GM18907 (cell line): Measurements from ENCODE around the gene PEF1.

Experiments used
- ATAC-seq: cut with Tn5 transposase; IDR thresholded peaks from one replicate; pipeline ENCODE4 v1.9.1; 2021; ENCODE audit warnings: mild to moderate bottlenecking, moderate library complexity; ENCODE audit not compliant: unreplicated experiment

PEF1 gene

DNA sequence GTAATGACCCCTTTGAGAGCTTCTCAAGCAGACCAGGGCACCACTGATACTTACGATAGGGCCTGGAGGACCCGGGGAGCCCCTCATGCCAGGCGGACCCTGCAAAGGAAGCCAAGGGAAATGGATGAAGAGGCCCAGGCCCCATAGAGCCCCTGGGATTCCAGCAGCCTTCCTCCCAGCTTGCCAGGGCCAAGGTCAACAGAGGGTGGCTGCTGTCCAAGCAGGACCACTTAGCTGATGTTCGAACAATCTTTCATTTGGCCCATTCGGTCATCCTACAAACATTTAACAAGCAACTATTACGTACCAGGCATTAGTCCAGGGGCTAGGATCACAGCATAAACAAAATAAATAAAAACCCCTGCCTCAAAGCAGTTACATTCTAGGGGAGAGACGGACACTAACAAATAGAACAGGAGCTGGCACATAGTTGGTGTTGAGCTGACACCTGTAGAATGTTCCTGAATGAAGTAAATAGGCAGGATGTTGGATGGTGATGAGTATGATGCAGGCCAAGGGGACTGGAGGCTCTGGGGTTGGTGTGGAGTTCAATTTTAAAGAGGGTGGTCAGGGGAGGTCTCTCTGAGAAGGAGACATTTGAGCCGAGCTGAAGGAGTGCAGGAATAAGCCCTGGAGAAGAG, 27.0 kb upstream of the PEF1 start:
- ATAC-seq = no peak

DNA sequence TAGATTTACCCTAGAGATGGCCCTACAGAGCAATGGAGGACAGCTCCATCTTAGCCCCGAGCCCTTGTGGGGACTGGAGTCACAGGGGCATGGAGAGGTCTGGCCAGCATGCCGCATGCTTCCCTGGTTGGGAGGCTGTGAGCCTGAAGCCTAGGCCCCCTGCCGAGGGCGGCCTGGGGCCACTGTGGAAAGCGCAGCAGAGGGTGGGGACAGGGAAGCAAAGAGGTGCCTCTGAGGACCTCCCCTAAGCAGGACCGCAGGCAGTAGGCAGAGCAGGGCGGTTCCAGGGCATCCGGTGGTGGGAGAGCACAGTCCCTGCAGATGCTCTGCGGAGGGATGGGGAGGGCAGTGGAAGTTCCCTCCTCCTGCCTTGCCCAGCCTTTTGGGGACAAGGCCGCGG, 26.5 kb upstream of the PEF1 start:
- ATAC-seq = no peak

DNA sequence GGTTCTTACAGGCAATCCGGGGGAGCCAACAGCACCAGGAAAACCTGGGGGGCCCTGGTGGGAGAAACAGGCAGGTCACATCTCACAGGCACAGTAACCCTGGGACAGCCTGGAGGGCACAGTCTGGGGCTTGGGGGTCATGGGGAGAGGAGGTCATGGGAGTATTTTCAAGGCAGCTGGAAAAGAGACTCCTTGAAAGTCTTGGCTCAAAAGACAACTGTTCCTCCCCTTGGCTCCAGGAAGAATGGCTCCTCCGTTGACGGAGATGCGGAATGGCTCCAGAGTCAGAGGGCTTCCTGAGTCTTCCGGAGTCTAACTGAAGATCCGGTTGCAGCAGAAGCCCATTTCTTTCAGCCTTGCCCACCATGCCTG, 25.9 kb upstream of the PEF1 start:
- no peak for ATAC-seq

DNA sequence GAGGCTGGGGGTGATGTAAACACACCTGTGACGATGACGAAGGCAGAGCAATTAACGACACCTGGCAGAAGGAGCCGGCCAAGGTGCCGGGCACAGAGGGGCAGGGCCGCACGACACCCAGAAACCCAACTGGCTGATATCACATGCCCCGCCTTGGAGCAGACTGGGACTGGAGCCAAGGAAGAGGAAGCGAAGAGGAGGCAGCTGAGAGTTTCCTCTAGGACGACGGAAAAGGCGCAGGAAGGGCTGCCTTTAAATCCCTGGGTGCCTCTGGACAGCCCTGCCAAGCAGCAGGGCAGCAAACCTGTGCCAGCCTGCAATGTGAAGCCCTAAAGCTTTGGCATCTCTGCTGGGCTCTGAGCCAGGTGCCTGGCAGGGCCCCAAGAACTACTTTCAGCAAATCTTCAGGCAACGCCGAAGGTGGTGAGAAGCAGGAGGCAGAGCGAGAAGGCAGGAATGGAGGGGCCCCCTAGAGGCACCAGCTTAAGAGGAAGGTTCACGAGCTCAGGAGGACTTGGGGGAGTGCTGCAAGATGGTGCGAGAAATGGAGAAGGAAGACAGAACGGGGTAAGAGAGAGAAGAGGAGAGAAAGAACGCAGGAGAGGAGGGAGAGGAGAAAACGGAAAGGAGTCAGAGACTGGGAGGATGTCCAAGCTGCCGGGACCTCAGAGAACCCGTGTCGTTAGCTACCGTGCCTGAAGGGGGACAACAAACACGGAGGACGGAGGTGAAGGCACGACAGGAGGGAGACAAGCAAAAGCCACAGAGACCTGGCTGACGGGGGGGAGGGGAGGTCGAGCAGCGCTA, 25.3 kb upstream of the PEF1 start:
- ATAC-seq = no peak

DNA sequence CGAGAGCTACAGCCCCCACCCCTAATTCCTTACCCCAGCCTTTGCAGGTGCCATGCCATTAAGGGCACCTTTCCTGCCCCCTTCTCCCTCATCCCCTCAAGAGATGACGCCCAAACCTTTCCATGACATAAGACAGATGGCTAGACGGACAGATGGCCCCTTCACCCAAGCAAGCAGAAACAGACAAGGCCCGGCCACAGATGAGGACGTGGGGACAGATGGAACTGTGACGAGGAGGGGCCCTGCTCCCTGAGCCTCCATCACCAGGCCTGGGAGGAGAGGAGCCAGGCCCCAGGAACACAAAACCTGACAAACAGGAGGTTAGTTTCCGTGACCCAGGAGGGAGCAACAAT, 24.7 kb upstream of the PEF1 start:
- no peak for ATAC-seq

DNA sequence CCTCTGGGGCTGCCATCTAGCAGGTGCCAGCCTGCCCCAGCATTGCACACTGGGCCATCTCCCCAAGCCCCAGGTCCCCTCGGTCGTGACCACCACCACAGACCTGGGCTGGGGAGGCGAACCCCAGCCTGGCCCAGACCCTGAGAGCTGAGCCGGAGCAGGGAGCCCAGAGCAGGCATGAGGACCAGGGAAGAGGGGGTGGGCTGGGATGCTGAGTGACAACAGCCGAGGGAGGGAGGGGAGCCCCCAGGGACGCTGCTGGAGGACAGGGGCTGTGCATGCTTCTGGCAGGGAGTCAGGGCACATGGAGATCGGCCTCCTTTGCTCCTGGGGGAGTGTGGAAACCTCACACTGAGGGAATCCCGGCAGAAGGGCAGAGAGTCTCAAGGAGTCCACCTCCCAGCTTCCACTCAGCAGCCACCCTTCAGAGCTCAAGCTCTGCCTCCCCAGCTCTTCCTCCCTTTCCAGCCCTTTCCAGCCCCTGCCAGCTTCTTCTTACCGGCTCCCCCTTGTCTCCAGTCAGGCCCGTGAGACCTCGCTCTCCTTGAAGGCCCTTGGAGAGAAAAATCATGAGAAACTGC, 23.7 kb upstream of the PEF1 start:
- no peak for ATAC-seq

DNA sequence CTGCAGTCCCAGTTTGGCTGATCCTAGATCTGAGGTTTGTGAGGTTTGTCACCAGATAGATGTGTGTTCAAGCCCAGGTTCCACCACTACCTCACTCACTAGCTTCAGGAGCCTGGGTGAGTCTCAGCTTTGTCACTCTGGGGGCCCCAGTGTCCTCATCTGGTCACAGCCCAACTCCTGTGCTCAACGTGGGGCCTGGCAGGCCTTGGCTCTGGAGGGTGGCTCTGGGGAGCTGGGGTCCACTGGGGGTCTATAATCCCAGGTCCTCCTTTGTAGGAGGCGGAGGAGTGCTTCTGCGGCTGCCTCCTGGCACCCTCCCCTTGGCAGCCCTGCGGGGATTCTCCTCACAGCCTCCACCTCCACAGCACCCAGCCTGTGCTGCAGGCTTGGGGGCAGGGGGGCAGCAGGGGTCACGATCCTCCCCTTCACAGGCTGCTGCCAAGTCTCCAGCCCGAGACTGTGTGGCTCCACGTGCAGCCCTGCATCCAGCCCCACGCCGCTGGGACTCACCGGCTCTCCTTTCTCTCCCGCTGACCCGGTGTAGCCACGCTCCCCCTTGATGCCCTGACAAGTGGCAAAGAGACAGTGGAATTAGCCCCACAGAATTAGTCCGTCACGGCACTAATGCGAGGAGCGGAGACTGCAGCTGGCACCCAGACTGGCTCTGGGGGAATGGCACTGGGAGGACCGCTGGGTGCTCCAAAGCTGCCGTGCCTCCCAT, 22.5 kb upstream of the PEF1 start:
- ATAC-seq = no peak

DNA sequence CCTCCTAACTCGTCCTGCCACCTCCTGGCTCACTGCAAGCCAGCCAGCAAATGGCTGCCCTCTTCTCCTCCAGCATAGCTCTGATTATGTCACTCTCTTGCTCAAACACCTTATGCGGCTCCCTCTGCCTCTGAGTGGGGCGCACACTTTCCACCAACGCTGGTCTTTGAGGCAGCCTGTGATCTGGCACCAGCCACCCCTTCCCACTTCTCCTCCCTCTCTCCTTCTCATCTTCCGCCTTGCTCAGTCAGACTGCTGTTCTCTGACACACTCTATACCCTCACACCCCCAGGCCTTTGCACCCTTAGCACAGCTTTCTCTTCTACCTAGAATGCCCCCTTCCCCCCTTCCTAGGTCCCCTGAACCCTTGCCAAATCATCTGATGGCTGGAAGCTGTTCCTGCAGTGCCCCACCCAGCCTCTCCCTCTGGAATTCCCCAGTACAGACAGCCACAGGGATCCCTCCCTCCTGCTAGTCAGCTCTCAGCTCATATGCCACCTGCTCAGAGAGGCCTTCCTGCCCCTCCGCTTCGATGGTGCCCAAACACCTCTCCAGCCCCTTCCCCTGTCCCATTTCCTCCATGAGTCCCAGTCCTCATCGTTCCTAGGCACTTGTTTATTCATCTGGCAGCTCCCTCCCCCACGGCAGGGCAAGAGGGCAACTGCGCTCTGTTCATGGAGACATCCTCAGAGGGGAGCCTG, 21.7 kb upstream of the PEF1 start:
- no peak for ATAC-seq

DNA sequence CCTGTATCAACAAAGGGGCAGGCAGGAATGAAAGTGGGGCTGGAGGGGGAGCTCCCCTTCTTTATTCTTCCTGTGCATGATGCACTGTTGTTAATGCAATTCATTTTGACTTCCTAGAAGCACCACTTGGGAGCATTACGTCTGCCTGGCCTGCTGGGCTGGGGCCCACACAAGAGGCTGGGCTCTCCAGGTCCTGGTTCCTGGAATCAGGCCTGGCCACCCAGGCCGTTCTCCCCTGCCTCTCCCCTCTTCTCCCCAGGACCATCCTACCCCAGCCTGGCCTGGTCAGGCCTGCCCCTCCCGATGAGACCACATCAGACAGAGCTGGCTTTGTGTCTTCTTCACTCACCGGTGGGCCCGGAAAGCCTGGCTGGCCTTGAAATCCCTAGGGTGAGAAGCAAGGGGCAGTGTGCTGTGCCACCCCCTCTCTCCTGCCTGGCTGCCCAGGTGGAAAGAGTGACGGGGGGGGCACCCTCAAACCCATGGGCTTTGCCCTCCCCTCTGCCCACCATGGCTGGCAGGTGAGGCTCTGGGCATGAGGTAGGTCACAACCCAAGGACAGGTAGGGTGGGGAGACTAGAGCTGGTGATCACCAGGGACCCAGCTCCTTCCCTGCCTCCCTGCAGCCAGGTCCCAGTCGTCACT, 20.7 kb upstream of the PEF1 start:
- ATAC-seq = no peak

DNA sequence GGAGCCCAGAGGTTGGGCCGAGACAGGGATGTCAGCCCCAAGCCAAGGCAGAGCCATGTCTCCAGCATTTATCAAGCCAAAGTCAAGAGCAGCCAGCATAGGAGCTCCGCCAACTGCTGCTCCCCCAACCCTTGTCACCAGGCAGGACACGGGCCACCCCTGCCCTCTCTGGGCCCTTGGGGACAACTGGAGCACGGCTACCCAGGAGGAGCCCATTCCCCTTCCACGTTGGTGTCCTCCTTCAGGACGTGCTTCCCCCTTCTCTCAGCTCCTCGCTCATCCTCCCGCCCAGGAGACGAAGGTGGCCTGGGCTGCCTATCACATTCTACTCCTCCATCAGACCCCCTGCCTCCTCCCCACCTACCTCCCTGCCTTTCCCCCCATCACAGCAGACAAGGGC, 19.9 kb upstream of the PEF1 start:
- no peak for ATAC-seq

DNA sequence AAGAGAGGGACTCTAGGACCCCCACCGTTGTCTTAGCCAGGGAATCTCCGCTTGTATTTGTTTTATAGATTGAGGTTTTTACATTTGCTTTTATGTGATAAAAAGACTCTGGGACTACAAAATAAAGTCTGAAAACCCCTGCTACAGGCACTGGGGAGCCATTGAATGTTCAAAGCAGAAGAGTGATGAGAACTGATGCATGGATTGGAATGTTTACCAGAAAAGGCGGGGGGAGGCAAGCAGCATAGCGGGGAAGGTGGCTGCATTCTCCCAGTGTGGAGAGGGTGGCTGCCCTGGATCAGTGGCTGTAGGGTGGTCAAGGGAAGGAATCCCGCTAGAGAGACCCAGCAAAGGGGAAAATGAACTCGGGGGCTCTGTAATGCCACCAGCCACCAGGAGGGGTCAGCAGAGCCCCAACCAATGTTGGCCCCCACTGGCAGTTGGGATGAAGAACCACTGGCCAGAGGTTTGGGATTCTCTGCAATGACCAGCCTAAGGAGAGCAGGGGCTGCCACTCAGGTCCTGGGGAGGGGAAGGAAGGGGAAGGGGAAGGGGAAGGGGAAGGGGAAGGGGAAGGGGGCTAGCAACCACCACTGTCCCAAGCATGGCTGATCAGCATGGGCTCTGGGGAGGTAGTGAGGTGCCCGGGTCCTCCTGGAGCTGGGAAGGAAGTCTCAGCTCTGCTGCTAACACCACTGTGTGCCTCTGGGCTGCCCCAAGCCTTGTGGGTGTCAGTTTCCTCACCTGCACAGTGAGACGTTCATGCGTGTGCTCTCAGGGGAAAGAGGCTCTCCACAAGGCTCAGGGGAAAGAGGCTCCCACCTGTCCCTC, 19.2 kb upstream of the PEF1 start:
- ATAC-seq = no peak

DNA sequence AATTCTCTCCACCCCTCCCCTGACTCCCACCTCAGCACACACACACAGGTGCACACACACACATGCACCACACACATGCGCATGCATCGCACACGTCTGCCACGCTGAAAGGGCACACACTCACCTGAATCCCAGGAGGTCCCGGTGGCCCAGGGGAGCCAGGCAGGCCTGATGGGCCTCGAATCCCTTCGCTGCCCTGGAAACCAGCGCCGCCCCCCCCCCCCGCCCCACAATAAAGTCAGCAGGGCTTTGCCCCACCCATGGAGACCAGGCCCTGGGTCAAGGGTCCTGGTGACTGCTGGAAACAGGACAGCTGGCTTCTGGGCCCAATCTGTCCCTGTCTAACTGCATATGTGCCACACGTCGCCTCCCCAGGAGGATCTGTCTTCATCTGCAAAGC, 17.8 kb upstream of the PEF1 start:
- ATAC-seq = no peak

DNA sequence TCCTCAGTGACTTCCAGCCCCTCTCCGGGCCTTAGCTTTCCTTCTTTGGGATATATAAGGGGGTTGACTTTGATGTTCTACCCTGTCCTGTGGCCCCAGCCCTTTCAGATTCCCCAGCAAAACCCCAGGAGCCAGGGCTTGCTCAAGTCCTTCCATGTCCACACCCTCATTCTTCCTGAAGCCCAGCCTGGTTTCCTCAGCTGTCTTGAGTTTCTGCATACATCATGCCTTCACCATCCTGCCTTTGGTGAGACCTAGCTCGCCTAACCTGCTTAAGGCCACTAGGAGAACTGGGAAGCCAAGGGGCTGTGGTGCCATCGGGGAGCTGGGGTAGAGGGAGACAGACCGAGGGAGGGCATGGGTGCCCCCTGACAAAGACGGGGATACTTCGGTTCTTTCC, 17.2 kb upstream of the PEF1 start:
- ATAC-seq = no peak

DNA sequence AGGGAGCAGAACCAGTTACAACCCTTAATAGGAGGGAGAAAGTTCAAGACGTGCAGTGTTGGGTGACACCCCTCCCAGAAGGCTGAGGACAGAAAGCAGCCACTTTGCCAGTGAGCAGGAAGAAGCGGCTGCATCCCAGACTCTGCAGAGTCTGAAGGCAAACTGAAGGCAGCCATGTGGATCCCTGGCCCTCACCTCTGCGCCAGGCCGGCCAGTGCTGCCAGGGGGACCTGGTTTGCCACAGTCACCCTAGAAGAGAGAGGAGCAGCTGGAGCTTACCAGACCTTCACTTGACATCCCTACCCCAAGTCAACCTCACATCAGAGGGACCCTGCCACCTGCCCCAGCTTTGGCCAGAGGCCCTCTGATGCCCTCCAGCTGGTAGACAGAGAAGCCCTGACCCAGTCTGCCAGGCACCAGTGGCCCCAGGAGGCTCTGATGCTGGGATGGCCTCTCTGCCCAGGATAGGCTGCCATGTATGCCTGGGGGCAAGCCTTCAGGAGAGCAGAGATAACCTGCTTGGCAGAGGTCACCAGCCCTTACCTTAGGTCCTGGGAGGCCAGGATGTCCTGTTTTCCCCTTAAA, 16.3 kb upstream of the PEF1 start:
- ATAC-seq = no peak

DNA sequence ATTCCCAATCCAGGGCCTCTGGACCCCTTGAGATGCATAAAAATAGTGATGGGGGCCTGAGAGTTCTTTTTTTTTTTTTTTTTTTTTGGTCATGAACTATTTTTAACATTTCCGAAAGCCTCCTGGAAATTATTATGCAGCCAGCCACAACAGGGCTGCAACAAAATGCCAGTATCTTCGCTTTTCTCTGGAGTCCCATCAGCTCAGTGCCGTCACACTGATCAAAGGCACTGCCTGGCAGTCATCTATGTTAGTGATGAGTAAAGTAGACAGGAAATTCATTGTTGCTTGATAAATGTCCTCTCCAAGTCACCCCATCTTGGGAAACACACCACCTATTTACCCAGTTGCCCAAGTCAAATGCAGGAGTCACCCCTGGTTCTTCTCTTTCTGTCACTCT, 15.2 kb upstream of the PEF1 start:
- no peak for ATAC-seq

DNA sequence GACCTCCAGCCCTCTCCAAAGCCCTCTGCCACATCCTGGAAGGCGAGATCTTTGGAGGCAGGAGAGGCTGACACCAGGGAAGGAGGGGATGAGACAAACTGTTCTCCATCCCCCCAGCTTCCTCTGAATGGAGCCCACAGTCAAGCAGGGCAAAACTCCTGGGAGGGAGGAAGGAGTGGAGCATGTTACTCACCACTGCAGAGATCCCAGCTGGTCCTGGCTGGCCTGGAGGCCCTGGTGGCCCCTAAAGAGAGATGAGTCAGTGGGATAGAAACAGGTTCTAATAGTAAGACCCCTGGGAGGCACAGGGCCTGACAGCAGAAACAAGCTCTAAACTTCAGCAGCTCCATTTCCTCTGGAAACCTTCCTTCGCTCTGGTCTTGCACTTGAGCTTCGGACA, 14.0 kb upstream of the PEF1 start:
- ATAC-seq = no peak

DNA sequence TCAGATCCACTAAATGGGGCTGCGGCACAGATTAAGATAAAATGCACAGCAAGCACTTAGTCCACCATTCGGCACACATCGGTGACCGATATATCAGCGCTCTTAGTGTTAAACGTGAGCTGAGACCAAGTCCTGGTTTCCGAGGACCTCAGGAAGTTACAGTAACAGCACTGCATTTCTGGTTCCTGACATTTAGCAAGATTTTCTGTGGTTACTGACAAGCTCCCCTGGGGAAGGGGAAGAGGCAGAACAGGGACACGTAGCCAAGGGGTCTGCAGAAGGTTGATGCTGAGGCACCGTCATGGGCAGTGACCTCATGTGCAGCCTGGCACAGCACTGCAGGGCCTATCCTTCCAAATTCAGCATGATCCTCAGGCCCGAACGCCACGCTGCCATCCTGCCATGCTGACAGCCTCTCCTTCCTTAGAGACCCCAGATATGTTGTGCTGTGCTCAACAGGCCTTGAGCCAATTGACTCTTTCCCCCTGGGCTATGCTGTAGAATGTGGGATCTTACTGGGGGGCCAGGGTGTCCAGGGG, 13.4 kb upstream of the PEF1 start:
- ATAC-seq = no peak

DNA sequence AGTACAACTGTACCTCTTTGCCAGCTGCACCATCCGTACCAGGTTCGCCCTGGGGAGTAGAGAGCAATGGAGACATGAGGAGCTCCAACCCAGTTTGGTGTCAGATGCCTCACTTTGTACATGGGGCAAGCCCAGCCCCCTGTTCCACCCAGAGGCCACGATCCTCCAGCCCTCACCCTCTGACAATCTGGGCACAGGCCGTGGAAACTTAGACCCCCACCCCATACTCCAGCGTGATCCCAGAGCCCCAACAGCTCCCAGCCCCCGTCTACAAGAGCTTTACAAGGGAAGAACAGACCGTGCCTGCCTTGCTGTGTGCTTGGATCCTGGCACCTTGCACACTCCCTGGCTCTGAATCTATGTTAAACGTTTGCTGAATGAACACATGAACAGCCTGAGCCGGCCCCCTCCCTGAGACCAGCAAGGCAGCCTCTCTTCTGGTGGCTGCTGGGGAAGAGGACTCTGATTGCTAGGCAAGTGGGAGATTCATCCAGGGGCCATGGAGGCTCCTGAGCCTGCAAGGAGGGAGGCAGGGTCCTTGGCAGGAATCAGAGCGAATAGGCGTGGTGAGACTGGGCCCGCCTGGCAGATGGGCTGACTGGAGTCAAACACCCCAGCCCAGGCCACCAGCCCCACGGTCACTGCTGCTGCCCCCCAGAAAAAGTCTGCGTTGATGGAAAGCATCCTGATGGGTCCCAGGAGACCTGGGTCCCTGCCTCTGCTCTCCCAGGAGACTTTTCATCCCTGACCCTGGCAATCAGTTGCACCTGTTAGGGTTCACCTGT, 12.5 kb upstream of the PEF1 start:
- no peak for ATAC-seq

DNA sequence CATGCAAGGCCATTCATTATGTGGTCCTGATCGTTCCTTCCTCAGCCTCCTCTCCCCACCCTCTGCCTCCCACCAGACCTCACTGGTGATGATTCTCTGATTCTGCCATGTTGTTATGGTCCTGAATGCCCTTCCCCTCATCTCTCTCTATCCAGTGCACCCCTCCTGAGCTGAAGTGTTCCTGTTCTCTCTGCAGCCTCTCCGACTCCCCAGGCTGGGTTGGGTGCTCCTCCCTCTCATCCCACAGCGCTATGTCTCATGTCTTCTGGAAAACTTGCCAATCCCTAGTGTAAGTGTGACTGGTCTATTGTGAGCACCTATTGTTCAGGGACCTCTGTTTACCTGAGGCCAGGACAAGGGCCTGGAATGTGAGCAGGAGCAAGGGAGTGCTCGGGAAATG, 11.1 kb upstream of the PEF1 start:
- ATAC-seq = no peak
